Type B pancreatic cell (in vitro differentiated cells): Measurements from ENCODE around the gene PDS5B. TPM values are rescaled to one million over a fixed set of nuclear protein-coding genes. Genes with fewer than 3 reads are reported as not detected.

Source experiments
- DNase-seq: peaks from one replicate; pipeline ENCODE4 v3.0.0; 2021; ENCODE audit warnings: mixed read lengths; ENCODE audit not compliant: unreplicated experiment; ENCODE audit errors: extremely low spot score
- H3K27ac Mint-ChIP-seq: 2 replicates; pipeline ENCODE4 v1.8.0; 2021; ENCODE audit warnings: mild to moderate bottlenecking, mixed read lengths
- H3K27me3 Mint-ChIP-seq: 2 replicates; pipeline ENCODE4 v1.8.0; 2021; ENCODE audit warnings: mixed read lengths
- H3K36me3 Mint-ChIP-seq: 2 replicates; pipeline ENCODE4 v1.8.0; 2021; ENCODE audit warnings: mixed read lengths
- H3K4me1 Mint-ChIP-seq: one replicate; pipeline ENCODE4 v1.8.0; 2021; ENCODE audit warnings: mixed read lengths; ENCODE audit not compliant: unreplicated experiment
- H3K4me3 Mint-ChIP-seq: 2 replicates; pipeline ENCODE4 v1.8.0; 2021; ENCODE audit warnings: mild to moderate bottlenecking, mixed read lengths
- H3K9me3 Mint-ChIP-seq: 2 replicates; pipeline ENCODE4 v1.8.0; 2021; ENCODE audit warnings: mixed read lengths
- CTCF ChIP-seq: fragments of 200-600 bp; sonication (generic); conservative IDR thresholded peaks from 2 replicates; pipeline ENCODE4 v1.5.0; 2021; ENCODE audit warnings: antibody characterized with exemption, mild to moderate bottlenecking
- total RNA-seq: library from RNA; stranded (reverse); gene quantifications from 2 replicates; pipeline ENCODE4 v1.2.1, GENCODE V29; 2021; ENCODE audit warnings: low replicate concordance

Gene PDS5B
- total RNA-seq, 1 donor from 2014 or later: 69.9 TPM

- no peak for DNase-seq
- H3K27me3 Mint-ChIP-seq: no peaks in the 10 kb centered on the region
- H3K9me3 Mint-ChIP-seq: no peaks in the 10 kb centered on the region
- no peak overlapping the region for H3K27ac Mint-ChIP-seq
- no peak overlapping the region for H3K4me3 Mint-ChIP-seq
- no peaks in the 10 kb centered on the region for H3K4me1 Mint-ChIP-seq
- TF ChIP-seq CTCF: no peak
- peaks cover 24% of the 10 kb centered on the region for H3K36me3 Mint-ChIP-seq
These were observed 144.8 kb downstream of the PDS5B start for GRCh38 chr13:32731074-32731473.

GRCh38 chr13:32731576-32731975 lies 145.3 kb downstream of the PDS5B start:
- H3K4me1 Mint-ChIP-seq: peaks cover 1% of the 10 kb centered on the region
- H3K4me3 Mint-ChIP-seq: no peak overlapping the region
- DNase-seq: no peak
- no peak overlapping the region for H3K27ac Mint-ChIP-seq
- peaks cover 28% of the 10 kb centered on the region for H3K36me3 Mint-ChIP-seq
- TF ChIP-seq CTCF: no peak
- H3K9me3 Mint-ChIP-seq: no peaks in the 10 kb centered on the region
- no peaks in the 10 kb centered on the region for H3K27me3 Mint-ChIP-seq

- no peak overlapping the region for H3K4me3 Mint-ChIP-seq
- H3K9me3 Mint-ChIP-seq: no peaks in the 10 kb centered on the region
- no peak for TF ChIP-seq CTCF
- H3K27me3 Mint-ChIP-seq: no peaks in the 10 kb centered on the region
- peaks cover 30% of the 10 kb centered on the region for H3K36me3 Mint-ChIP-seq
- no peak for DNase-seq
- H3K4me1 Mint-ChIP-seq: peaks cover 15% of the 10 kb centered on the region
- H3K27ac Mint-ChIP-seq: no peak overlapping the region
These were observed 147.4 kb downstream of the PDS5B start for GRCh38 chr13:32733690-32734089.

GRCh38 chr13:32734511-32734910 lies 148.3 kb downstream of the PDS5B start:
- Mint-ChIP-seq H3K4me3 (no peak overlapping the region), H3K36me3 (peaks cover 28% of the 10 kb centered on the region), H3K27ac (no peak overlapping the region), H3K9me3 (no peaks in the 10 kb centered on the region), H3K4me1 (peaks cover 15% of the 10 kb centered on the region), H3K27me3 (no peaks in the 10 kb centered on the region)
- TF ChIP-seq CTCF: no peak
- no peak for DNase-seq

- Mint-ChIP-seq H3K4me1 (peaks cover 15% of the 10 kb centered on the region), H3K4me3 (no peak overlapping the region), H3K27ac (no peak overlapping the region), H3K9me3 (no peaks in the 10 kb centered on the region), H3K36me3 (peaks cover 19% of the 10 kb centered on the region), H3K27me3 (no peaks in the 10 kb centered on the region)
- DNase-seq: no peak
- no peak for TF ChIP-seq CTCF
These were observed 149.6 kb downstream of the PDS5B start for GRCh38 chr13:32735859-32736258.

- Mint-ChIP-seq H3K4me1 (peaks cover 15% of the 10 kb centered on the region), H3K27ac (peak overlapping the region; percentile 10), H3K36me3 (peaks cover 19% of the 10 kb centered on the region), H3K9me3 (no peaks in the 10 kb centered on the region), H3K4me3 (no peak overlapping the region), H3K27me3 (no peaks in the 10 kb centered on the region)
- TF ChIP-seq CTCF: no peak
- no peak for DNase-seq
These were observed 150.4 kb downstream of the PDS5B start for GRCh38 chr13:32736648-32737047.
